ENCODE results near the gene RAB39B.
"Not testable (repeated sequence)": the region's sequence is repeated elsewhere in the genome, so short reads cannot be mapped to it uniquely, and the experiment has no call there.

RAB39B gene, protein sequence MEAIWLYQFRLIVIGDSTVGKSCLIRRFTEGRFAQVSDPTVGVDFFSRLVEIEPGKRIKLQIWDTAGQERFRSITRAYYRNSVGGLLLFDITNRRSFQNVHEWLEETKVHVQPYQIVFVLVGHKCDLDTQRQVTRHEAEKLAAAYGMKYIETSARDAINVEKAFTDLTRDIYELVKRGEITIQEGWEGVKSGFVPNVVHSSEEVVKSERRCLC

DNA sequence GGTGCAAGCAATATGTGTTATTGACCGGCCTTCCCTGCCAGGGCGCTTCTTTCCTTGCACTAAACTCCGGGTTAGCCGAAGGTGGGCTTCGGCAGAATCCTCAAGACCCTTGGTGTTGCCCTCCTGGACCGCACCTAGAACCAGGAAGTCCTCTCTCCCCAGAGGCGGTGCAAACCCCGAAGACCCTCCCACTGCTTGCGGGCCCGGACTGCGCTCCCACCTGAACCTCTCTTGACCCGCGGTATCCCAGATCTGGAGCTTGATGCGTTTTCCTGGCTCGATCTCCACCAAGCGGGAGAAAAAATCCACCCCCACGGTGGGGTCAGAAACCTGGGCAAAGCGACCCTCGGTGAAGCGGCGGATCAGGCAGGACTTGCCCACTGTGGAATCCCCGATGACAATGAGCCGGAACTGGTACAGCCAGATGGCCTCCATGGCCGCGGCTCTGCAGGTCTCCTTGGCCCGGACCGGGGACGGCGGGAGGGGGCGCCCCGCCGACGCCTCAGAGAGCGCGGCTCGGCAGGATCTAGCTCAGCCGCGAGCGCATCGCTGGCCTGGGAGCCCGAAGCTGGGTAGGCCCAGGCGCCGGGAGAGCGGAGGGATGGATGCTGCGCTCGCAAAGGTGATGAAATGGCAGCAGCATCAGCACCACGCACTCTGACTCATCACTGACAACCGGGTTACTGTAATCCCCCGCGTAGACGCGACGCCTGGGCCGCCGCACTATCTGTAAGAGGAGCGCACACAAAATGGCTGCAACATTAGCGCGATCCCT, at the start of gene RAB39B:
TSS of gene RAB39B (minus strand) at position 638 of the 775 bp plus-strand sequence. CDS start at position 435, 203 bp downstream.
- peak; percentile 48 for DNase-seq

DNA sequence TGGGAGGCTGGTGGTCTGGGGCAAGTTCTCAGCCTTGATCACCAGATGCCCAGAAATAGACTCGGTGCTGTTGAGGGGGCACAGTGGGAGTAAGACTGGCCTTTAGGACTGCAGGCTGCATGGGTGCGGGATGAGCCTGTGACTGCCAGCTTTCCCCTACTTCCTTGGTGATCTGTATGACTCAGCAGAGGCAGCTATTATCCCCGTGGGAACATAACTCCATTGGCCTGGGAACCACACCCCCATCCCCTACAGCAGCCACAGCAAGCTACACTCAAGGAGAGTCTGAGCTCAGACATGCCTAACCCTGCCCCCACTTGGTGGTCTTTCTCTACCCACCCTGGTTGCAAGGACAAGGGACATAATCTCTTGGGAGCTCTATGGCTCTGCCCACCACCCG, 49.5 kb upstream of the RAB39B start:
- DNase-seq, result no peak

DNA sequence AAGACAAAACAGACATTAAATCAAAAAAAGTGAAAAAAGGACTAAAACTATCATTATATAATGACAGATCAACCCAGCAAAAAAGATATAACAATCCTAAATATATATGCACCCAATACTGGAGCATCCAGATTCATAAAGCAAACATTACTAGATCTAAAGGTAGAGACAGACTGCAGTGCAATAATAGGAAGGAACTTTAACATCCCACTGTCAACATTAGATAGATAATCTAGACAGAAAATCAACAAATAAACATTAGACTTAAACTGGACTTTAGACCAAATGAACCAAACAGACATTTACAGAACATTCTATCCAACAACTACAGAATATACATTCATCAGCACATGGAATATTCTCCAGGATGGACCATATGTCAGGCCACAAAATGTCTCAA, 29.5 kb upstream of the RAB39B start:
- no peak for DNase-seq

DNA sequence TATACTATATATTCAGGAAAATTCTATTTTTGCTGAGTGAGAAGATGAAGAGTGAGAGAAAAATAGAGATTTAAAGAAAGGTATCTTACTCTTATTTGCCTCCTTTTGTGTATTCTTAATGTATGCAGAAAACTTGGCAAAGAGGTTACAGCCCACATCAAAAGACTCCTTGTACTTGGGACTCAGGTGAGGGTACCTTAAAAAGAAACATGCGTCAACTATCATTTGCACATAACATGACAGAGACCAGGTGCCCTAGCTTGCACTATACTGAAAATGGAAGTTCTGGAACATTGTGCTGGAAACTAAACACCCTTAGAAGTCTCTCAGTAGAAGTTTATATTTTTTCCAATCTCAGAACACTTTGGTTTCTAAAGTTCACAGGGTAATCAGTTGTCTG, 15.6 kb upstream of the RAB39B start:
- DNase-seq, result no peak

DNA sequence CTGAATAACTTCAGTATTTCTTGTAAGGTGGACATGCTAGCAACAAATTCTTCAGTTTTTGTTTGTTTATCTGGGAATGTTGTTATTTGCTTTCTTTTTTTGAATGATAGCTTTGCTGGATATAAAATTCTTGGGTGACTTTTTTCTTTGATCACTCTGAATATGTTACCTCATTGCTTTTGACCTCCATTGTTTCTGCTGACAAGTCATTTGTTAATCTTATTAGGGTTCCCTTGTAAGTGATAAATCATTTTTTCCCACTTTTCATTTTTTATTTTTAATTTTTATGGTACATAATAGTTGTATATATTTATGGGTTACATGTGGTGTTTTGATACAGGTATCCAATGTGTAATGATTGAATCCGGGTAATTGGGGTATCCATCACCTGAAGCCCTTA, 6.7 kb upstream of the RAB39B start:
- no peak for DNase-seq

DNA sequence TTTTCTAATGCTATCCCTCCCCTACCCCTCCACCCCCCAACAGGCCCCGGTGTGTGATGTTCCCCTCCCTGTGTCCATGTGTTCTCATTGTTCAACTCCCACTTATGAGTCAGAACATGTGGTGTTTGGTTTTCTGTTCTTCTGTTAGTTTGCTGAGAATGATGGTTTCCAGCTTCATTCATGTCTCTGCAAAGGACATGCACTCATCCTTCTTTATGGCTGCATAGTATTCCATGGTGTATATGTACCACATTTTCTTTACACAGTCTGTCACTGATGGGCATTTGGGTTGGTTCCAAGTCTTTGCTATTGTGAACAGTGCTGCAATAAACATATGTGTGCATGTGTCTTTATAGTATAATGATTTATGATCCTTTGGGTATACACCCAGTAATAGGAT, 3.7 kb upstream of the RAB39B start:
- not testable (repeated sequence) for DNase-seq

DNA sequence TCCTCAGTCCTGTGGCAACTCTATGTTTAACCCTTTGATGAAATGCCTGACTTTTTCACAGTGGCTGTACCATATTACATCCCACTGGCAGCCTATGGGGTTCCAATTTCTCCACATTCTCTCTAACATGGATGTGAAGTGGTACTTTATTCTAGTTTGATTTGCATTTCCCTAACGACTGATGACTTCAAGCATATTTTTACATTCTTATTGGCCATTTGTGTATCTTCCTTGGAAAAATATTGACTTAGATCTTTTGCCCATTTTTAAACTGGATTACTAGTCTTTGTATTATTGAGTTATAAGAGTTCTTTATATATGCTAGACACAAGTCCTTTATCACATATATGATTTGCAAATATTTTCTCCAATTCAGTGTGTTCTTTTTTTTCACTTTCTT, 2.1 kb upstream of the RAB39B start:
- DNase-seq, result no peak

DNA sequence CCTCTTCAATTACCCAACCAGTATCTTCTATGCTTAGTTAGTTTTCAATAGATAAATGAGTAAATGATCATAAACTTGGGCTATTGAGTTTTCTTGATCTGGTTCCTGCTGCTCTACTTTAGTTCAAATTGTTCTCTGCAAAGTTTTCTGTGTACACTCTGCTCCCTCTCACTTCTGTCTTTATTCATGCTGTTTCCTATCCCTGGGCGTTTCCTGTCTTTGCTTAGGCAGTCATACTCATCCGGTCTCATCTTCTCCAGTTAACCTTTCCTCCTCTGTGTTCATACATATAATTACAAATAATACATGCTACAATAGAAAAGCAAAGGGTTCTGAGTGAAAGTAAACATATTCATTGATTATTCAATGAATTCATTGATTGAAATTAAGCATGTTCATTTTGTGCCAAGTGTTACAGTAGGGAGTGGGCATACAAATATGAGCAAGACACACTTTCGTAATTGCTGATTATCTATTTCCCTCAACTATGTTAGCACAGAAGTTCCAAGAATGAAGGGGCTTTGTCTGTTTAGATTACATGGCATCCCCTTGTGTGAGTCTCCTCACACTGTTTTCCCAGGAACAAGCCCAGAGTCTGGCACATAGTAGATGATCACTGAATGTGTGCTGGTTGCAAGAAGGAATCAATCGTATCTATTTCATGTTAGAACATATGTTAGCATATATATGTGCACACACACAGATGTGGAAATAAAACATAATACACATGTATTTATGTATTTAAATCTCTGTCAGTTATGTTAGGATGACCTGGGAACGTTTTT, 1.1 kb downstream of the RAB39B start:
- no peak for DNase-seq

DNA sequence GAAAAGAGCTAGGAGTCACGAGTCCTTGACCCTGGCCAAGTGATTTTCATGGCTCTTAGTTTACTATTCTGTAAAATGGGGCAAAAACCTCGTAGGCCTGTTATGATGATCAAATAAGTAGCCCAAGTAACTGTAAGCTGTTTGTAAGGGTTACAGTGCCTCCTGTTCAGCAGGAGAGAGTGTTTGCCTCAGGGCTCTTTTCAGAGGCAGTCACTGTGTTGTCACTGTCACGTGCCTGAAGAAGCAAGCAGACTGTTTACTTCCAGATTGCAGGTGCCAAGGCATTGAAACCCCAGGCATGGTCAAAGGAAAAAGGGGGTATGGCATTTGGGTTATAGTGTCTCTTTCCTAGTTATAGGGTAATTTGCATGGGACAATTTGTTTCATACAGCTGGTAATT, 4.5 kb downstream of the RAB39B start:
- DNase-seq, result no peak

DNA sequence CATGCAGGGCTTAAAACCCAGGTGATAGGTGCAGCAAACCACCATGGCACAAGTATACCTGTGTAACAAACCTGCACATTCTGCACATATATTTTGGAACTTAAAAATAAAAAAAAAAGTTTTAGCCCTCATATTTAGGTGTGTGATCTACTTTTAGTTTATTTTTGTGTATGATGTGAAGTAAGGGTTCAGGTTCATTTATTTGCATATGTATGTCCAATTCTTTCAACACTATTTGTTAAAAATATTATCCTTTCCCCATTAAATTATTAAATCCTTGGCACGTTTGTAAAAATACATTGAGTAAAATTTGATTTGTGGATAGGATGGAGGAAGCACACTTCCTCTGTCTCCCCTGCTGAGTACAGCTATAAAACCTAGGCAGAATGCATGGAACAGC, 12.9 kb downstream of the RAB39B start:
- no peak for DNase-seq

DNA sequence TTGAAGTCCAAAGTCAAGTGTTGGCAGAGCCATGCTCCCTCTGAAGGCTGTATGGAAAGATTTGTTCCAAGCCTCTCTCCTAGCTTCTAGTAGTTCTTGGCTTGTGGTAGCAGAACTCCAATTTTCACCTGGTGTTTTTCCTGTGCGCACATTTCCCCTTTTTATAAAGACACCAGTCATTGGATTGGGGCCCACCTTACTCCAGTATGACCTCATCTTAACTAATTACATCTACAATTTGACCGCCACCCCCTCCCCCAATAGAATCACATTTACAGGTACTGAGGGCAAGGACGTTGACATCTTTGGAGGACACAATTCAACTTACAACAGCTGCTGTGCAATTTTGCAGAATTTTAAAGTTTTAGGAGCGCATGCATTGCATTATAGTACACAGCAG, 16.8 kb downstream of the RAB39B start:
- no peak for DNase-seq

DNA sequence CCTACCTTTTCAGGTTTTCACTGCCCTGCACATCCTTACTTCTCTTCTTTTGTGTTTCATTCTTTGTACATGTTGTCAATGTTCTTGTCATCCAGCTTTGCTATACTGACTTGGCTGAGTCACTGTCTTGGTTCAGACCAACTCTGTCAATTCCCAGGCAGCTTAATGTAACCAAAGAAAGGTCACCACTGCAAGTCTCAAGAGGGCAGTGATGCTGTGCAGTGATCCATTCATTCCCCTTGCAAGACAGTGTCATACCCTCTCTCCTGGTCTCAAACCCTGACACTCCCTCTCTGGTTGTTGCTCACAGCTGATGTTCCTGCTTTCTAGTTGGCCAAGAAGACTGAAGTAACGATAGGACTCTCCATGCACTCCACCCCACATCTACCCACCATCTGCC, 17.5 kb downstream of the RAB39B start:
- DNase-seq, result no peak

DNA sequence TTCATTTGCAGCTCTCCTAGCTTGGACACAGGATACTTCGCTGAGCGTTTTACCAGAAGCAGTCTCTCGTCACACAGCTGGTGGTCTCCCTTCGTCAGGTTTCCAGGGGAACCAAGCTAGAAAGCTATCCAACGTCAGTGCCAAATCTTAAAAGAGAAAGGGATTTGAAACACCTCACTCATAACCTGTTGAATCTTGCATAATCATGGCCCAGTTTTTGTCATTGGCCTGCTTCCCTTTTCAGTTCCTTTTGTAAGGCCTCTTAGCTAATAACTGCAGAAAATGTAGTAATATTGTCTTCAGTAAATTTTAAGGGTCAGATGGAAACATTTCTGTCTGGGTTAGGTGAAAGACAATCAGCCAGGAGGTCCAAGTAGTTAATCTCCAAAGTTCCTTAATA, 22.0 kb downstream of the RAB39B start:
- DNase-seq, result no peak

DNA sequence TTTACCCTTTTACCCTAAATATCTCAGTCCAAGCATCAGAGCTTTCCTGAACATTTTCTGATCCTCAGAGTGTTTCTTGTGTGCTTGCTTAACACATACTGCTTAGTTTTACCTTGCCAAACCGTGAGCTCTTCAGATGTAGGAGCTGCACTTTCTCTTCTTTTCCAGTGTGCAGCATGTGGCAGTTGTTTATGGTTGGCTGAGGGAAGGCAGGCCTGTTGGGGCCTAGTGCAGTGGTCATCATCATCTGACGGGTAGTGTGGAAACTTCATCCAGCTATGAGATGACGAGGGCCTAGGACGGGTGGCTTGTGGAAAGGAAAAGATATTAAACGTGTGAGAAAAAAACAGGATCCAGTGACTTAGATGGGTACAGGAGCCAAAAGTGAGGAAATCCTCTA, 26.6 kb downstream of the RAB39B start:
- no peak for DNase-seq

DNA sequence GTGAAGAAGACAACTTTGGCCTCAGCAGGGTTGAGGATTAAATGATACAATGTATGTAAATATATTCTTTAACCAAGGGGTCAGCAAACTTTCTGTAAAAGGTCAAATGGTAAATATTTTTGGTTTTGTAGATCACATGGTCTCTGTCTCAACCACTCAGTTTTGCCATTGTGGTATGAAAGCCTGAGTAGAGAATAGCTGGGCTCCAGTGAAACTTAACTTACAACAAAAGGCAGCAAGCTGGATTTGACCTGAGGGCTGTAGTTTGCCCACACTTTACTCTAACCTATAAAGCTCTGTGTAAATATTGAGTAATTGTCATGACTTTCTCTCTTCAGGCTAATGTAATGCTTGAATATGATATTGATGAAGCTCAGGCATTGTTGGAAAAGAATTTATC, 28.4 kb downstream of the RAB39B start:
- no peak for DNase-seq

DNA sequence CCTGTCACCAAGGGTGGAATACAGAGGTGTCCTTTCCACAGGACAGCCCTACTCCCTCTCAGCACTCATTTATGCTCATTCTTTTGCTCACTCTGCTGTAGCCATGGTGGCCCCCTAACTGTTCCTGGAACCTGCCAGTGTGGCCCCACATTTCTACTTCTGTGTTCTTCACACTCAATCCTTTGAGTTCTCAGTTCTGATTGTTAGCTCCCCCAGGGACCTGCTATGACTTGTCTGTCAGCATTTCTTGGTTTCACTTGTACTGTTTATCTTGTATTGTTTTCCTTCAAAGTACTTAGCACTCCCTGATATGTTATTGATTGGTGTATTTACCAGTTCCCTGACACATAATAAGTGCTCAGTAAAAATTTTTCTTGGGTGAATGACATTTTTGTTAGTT, 33.1 kb downstream of the RAB39B start:
- no peak for DNase-seq

DNA sequence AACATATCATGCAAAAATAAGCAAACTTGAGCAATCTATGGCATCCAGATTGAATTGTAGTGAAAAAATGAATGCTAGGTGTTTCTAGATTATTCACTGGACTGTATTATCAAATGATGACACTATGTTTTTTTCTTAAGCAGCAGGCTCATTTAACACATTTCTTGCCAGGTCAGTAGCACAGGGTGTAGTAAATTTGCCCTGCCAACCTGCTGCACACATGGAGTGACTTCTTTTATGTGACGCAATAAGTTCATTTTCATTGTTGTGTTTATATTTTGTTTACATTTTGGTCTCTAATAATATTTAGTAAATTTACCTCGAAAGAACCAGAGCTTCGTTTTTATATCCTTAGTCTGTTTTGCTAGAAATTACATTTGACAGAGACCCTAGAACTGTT, 38.5 kb downstream of the RAB39B start:
- DNase-seq, result no peak

DNA sequence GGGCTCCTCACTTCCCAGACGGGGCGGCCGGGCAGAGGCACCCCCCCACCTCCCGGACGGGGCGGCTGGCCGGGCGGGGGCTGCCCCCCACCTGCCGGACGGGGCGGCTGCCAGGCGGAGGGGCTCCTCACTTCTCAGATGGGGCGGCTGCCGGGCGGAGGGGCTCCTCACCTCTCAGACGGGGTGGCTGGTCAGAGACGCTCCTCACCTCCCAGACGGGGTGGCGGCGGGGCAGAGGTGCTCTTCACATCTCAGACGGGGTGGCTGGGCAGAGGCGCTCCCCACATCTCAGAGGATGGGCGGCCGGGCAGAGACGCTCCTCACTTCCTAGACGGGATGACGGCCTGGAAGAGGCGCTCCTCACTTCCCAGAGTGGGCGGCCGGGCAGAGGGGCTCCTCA, 40.5 kb downstream of the RAB39B start:
- DNase-seq, result not testable (repeated sequence)

DNA sequence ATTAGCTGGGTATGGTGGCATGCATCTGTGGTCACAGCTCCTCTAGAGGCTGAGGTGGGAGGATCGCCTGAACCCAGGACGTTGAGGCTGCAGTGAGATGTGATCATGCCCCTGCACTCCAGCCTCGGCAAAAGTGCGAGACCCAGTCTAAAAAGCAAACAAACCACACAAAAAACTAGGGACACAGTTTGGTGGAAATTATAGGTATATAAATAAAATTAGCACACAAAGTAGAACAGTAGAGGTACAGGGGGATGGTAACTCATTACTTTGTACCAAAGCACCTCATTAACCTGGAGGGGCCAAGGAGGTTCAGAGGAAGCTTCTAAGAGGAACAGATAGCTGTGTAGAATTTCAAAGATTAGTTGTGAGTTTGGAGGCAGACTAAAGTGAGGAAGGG, 42.9 kb downstream of the RAB39B start:
- no peak for DNase-seq

DNA sequence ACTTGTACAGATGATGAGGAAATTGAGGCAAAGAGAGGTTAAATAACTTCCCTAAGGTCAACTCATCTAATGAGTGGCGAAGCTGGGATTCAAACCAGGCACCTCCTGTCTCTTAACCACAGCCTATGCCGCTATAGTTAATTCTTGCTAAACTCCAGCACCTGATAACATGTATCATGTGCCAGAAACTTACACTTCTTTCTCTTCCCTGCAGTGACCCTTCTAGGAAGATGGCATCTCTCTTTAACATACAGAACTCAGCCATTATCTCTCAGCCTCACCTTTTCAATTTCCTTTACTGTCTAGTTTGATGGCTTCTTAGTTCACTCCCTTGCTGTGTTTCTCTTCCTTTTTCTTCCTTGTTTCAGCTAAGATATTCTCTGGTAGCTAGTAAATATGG, 45.5 kb downstream of the RAB39B start:
- no peak for DNase-seq

DNA sequence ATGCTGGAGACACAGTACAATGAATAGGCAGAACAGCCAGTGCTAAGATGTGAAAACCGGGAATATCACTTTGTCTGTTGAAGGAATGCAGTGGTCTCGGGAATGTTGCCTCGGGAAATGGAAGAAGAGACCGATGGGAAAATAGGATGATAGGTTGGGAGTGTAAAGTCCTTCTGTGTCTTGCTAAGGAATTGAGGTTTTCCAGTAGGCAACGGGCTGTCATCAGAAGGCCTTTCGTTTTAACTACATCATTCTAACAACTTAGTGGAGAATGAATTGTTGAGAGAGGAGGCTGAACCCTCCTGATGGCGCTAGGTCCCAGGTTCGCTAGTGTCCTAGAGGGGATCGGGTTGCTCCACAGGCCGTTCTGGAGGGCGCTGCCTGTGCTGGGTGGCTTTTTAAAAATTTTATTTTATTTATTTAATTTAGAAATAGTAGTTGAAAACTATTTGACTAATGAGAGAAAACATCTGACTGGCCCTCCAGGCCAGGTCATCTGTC, 47.3 kb downstream of the RAB39B start:
- peak; percentile 24 for DNase-seq

DNA sequence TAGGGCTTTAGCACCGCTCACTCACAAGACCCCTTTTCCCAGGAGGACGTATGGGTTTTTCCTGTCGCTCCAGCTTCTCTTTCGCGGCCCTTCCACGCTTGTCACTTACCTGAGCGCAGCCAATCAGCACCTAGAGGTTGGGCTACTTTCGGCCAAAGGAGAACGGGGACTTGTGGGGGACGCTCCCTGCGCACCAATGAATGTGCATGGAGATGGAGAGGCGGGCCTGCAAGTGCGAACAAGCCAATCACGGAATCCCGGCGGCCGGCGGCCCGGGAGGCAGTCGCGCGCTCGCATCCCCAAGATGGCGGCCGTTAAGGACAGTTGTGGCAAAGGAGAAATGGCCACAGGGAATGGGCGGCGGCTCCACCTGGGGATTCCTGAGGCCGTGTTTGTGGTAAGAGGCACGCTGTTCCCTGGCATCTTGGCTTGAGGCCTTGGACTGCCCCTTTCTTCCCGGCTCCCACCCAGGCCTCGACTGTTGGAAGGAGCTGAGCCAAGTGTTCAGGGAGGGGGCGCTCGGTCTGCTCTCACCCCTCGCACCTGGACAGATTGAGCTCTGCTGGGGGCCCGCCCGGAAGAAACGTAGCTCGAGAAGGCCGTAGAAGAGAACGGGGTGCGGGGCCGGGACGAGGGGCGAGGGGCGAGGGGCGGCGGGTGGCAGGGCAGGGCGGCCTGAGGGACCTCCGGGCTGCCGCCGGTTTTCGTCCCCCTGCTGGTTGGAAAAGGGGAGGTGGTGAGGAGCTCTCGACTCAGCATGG, 47.9 kb downstream of the RAB39B start, which contains the start of gene VBP1:
TSS of gene VBP1 (plus strand) at position 282 of the 761 bp plus-strand sequence. CDS start at position 305, 23 bp downstream.
- DNase-seq, result peak; percentile 87
